Testis (tissue), 3 donors: Measurements from ENCODE around the gene SERHL2. TPM values are rescaled to one million over a fixed set of nuclear protein-coding genes. Genes with fewer than 3 reads are reported as not detected.
"Not testable (repeated sequence)": the region's sequence is repeated elsewhere in the genome, so short reads cannot be mapped to it uniquely, and the experiment has no call there.

Experiments used
- DNase-seq: peaks from one replicate; pipeline ENCODE4 v3.0.0-alpha.2; 2019
- H3K27ac ChIP-seq, 2 donors: fragments of 200-600 bp; sonication (generic); one replicate each; pipeline ENCODE4 v1.5.1; 2019
- H3K27me3 ChIP-seq: fragments of 200-600 bp; sonication (generic); one replicate; pipeline ENCODE4 v1.5.1; 2019
- H3K36me3 ChIP-seq: fragments of 200-600 bp; sonication (generic); one replicate; pipeline ENCODE4 v1.5.1; 2017; ENCODE audit warnings: low read depth; ENCODE audit errors: missing control alignments
- H3K4me1 ChIP-seq: fragments of 200-600 bp; sonication (generic); one replicate; pipeline ENCODE4 v1.5.1; 2019
- H3K4me3 ChIP-seq, 2 donors: fragments of 200-600 bp; sonication (generic); one replicate each; pipeline ENCODE4 v1.5.1; 2017 to 2019
- H3K9me3 ChIP-seq: fragments of 200-600 bp; sonication (generic); one replicate; pipeline ENCODE4 v1.5.1; 2017
- CTCF ChIP-seq, 3 experiments: fragments of 450-650 bp in 2 of 3; fragments of 200-600 bp in 1 of 3; sonication (generic) in 1 of 3; IDR thresholded peaks; one replicate each; pipeline ENCODE4 v1.5.1; 2016 to 2019; ENCODE audit warnings: antibody characterized with exemption in 3 of 3, mild to moderate bottlenecking in 2 of 3, moderate library complexity in 1 of 3
- POLR2A ChIP-seq: fragments of 450-650 bp; IDR thresholded peaks from one replicate; pipeline ENCODE4 v1.6.1; 2017; ENCODE audit warnings: antibody characterized with exemption, mild to moderate bottlenecking, moderate library complexity
- WGBS, 2 donors: methylation state at CpG; one replicate each; pipeline ENCODE4 v1.1.5; 2018; 5-methylcytosine and 5-hydroxymethylcytosine counted together
- intact Hi-C: fragments of 100-400 bp; cut with DNase I; formaldehyde crosslinking; loops from one replicate; pipeline ENCODE4 v1.15.1; 2023; ENCODE audit warnings: low total_unique reads
- polyA plus RNA-seq: library from polyadenylated mRNA; stranded (reverse); fragments of 350-450 nt; fragmentation: Illumina TruSeq; extraction: RNeasy Lipid Tissue Mini Kit (QIAGEN cat#74804); gene quantifications from one replicate; pipeline ENCODE4 v1.2.3, GENCODE V29; 2014; ENCODE audit warnings: low read depth, low replicate concordance; ENCODE audit not compliant: insufficient read depth
- total RNA-seq, 2 donors: library from RNA; depleted of rRNA; stranded (reverse); fragments of >200 nt; gene quantifications; one replicate each; pipeline ENCODE4 v1.2.3, GENCODE V29; 2016

Gene SERHL2
- total and polyA plus RNA-seq, 3 donors from 2014 or later, result 6.9 to 11.3 (median 8.8) TPM

- TF ChIP-seq CTCF (IDR thresholded peaks at IDR 0.05) (no peak), POLR2A (no peak)
- Histone ChIP-seq H3K27ac (peak overlapping the region; percentile 92 to 95), H3K4me1 (peaks cover 34% of the 10 kb centered on the region), H3K9me3 (no peaks in the 10 kb centered on the region), H3K4me3 (peak overlapping the region; percentile 75 to 95), H3K36me3 (no peaks in the 10 kb centered on the region), H3K27me3 (no peaks in the 10 kb centered on the region)
- intact Hi-C loops, result no loop called here
- peak; percentile 92 for DNase-seq
- 0 to 1% methylated on average over 35 of the region's 35 CpGs for WGBS, 2 donors
Observed at GRCh38 chr22:42615092-42615859, 61.5 kb downstream of the SERHL2 start.

- WGBS, 2 donors, result 17 to 24% methylated on average over 13 of the region's 13 CpGs
- H3K27me3 ChIP-seq, intact Hi-C loops, H3K36me3 ChIP-seq, H3K9me3 ChIP-seq: not testable (repeated sequence)
- Histone ChIP-seq H3K27ac (peak overlapping the region; percentile 92 to 95), H3K4me3 (peak overlapping the region; percentile 75 to 95), H3K4me1 (peaks cover 29% of the 10 kb centered on the region)
- DNase-seq, result peak; percentile 32
Observed at GRCh38 chr22:42615860-42616175, 62.1 kb downstream of the SERHL2 start.

- no peaks in the 10 kb centered on the region for H3K9me3 ChIP-seq
- WGBS, 2 donors, result 35 to 58% methylated on average over 17 to 20 of the region's 20 CpGs
- no peaks in the 10 kb centered on the region for H3K27me3 ChIP-seq
- TF ChIP-seq POLR2A, result no peak
- no peak for TF ChIP-seq CTCF (IDR thresholded peaks at IDR 0.05)
- no peak overlapping the region for H3K4me3 ChIP-seq
- no peak for DNase-seq
- intact Hi-C loops, result no loop called here
- H3K36me3 ChIP-seq, result no peaks in the 10 kb centered on the region
- peak overlapping the region in 1 of 2 donors; percentile 53 for H3K27ac ChIP-seq
- H3K4me1 ChIP-seq, result peaks cover 25% of the 10 kb centered on the region
Observed at GRCh38 chr22:42617155-42617983, 63.6 kb downstream of the SERHL2 start.

DNA sequence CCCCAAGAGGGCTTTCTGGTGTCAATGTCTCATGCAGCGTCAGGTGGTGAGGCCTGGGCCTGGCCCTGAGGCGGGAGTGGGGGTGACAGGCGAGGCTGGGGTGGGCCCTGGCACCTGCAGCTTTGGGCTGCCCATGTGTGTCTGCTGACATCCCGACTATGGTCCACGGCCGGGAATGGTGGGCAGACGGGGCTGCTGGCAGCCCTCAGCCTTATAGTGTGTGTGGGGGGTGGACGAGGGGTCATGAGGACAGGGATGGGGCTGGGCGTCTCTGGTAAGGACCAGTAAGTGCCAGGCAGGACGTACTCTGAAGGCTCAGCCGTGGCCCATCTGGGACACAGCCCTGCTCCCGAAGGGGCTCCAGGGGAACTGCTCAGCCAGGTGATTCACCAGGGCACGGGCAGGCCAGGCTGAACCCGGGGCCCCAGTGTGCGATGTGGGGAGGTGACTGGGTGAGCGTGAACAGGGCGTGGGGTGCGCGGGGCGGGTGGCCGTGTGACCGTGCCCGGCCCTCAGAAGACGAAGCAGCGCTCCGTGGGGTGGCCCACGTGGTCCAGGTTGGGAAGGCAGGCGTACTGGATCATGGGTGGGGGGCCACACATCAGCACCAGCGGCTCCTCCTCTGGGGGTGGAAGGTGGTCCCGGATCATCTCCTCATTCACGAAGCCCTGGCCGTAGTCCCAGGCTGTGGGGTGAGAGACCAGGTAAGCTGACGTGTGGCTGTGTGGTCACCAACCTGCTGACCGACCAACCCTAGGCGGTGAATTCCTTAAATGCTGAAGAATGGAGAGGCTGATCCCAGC, 65.7 kb downstream of the SERHL2 start:
- Histone ChIP-seq H3K36me3 (no peaks in the 10 kb centered on the region), H3K27ac (no peak overlapping the region), H3K4me1 (peaks cover 11% of the 10 kb centered on the region), H3K4me3 (no peak overlapping the region), H3K27me3 (no peaks in the 10 kb centered on the region), H3K9me3 (no peaks in the 10 kb centered on the region)
- intact Hi-C loops, result no loop called here
- WGBS, 2 donors, result 88 to 91% methylated on average over 23 to 35 of the region's 35 CpGs
- DNase-seq, result no peak
- TF ChIP-seq POLR2A, result no peak

DNA sequence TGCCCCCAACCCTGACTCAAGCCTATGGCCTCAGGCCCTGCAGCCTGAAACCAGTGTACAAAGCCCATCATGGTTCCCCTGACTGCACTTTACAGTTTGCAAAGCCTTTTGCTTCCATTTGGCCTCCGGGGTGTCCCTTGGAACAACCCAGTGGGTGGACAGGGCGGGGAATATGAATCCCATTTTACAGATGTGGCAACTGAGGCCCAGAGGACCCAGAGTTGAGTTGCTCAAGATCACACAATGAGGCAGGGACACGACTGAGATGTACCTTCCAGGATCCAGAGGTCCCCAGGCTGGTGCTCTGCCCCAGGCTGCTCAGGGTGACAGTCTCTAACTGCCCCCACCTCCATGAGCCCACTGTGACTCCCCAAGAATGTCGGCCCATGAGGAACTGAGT, 66.3 kb downstream of the SERHL2 start:
- no peaks in the 10 kb centered on the region for H3K27me3 ChIP-seq
- H3K36me3 ChIP-seq, result no peaks in the 10 kb centered on the region
- no peak for DNase-seq
- H3K4me1 ChIP-seq, result peaks cover 11% of the 10 kb centered on the region
- TF ChIP-seq POLR2A (no peak), CTCF (IDR thresholded peaks at IDR 0.05) (no peak)
- H3K4me3 ChIP-seq, result no peak overlapping the region
- 92 to 93% methylated on average over 2 to 4 of the region's 4 CpGs for WGBS, 2 donors
- H3K27ac ChIP-seq, result no peak overlapping the region
- H3K9me3 ChIP-seq, result no peaks in the 10 kb centered on the region
- intact Hi-C loops, result no loop called here
